Panc1 (cell line): ENCODE results near the gene PTPRA. TPM values are rescaled to one million over a fixed set of nuclear protein-coding genes. Genes with fewer than 3 reads are reported as not detected.

Experiments
- ATAC-seq: fragments of 200-7000 bp; cut with Tn5 transposase; 2 replicates; pipeline ENCODE4 v1.9.1; 2020; ENCODE audit warnings: mild to moderate bottlenecking, moderate library complexity
- BruUV-seq: library from RNA; stranded (reverse); fragments of 400-500 nt; replicated peaks from 2 replicates; lab custom pipeline; 2021; lab: Mats Ljungman, UMichigan
- CTCF ChIA-PET: fragments of 300-600 bp; sonication (Branson Sonifier 250); formaldehyde crosslinking; loops from one replicate; lab custom pipeline; 2022; ENCODE audit warnings: antibody characterized with exemption; lab: Charles Lee
- POLR2A ChIA-PET: fragments of 300-600 bp; sonication (Branson Sonifier 250); formaldehyde crosslinking; loops from one replicate; lab custom pipeline; 2022; ENCODE audit warnings: antibody characterized with exemption; lab: Charles Lee
- DNase-seq: peaks from one replicate; pipeline ENCODE4 v3.0.0-alpha.2; 2010; ENCODE audit warnings: low read depth, low spot score
- H3K27ac ChIP-seq: 2 replicates; pipeline ENCODE4 v1.5.1; 2011; ENCODE audit warnings: mild to moderate bottlenecking, low read length, inconsistent platforms
- H3K27me3 ChIP-seq: fragments of 200-500 bp; sonication (Bioruptor generic); 2 replicates; pipeline ENCODE4 v1.6.0; 2014; ENCODE audit warnings: low read length, inconsistent platforms; ENCODE audit not compliant: control insufficient read depth, insufficient read depth
- H3K36me3 ChIP-seq: fragments of 200-500 bp; sonication (Bioruptor generic); 2 replicates; pipeline ENCODE4 v1.5.1; 2014; ENCODE audit warnings: inconsistent platforms, mild to moderate bottlenecking, low read length, moderate library complexity; ENCODE audit not compliant: control insufficient read depth, insufficient read depth
- H3K4me1 ChIP-seq: 2 replicates; pipeline ENCODE4 v1.5.1; 2011; ENCODE audit warnings: inconsistent platforms, mild to moderate bottlenecking, low read length, moderate library complexity; ENCODE audit not compliant: control insufficient read depth, insufficient read depth
- H3K4me3 ChIP-seq, 2 experiments: 2 replicates each; pipeline ENCODE4 v1.5.1; 2011 to 2012; ENCODE audit warnings: low read depth in 2 of 2, low read length in 2 of 2, mild to moderate bottlenecking in 2 of 2, inconsistent platforms in 1 of 2, moderate library complexity in 1 of 2
- H3K9me3 ChIP-seq: fragments of 200-500 bp; sonication (Bioruptor generic); 2 replicates; pipeline ENCODE4 v1.5.1; 2014; ENCODE audit warnings: low read depth, mild to moderate bottlenecking, inconsistent platforms, low read length, moderate library complexity; ENCODE audit not compliant: control insufficient read depth, insufficient read depth
- POLR2AphosphoS5 ChIP-seq: IDR thresholded peaks from 2 replicates; pipeline ENCODE4 v1.6.1; 2012; ENCODE audit warnings: mild to moderate bottlenecking, low read depth, low read length, moderate library complexity
- SIN3A ChIP-seq: IDR thresholded peaks from 2 replicates; pipeline ENCODE4 v1.6.1; 2012; ENCODE audit warnings: low read depth, mild to moderate bottlenecking, low read length, moderate library complexity, borderline replicate concordance; ENCODE audit not compliant: insufficient read depth
- TCF7L2 ChIP-seq: IDR thresholded peaks from 2 replicates; pipeline ENCODE4 v1.6.1; 2011; ENCODE audit warnings: mild to moderate bottlenecking, low read depth, low read length, inconsistent platforms
- in situ Hi-C: cut with HindIII; loops from 2 replicates; pipeline ENCODE4 v1.10.0; 2016; ENCODE audit warnings: low sequenced_read_pairs, low pct_unique_long_range_greater_than_20kb
- intact Hi-C: fragments of 100-400 bp; cut with micrococcal nuclease; formaldehyde crosslinking; loops from one replicate; pipeline ENCODE4 v1.10.0; 2022; ENCODE audit not compliant: unreplicated experiment
- total RNA-seq: library from RNA; stranded (reverse); gene quantifications from one replicate; pipeline ENCODE4 v1.2.1, GENCODE V29; 2021; ENCODE audit not compliant: unreplicated experiment
- TF ChIP-seq, protein P1 (sequence below), 2 experiments: IDR thresholded peaks; 2 replicates each; pipeline ENCODE4 v1.6.1; 2011 to 2012; ENCODE audit warnings: low read depth in 2 of 2, control low read depth in 1 of 2, low read length in 1 of 2, mild to moderate bottlenecking in 1 of 2, moderate library complexity in 1 of 2; ENCODE audit not compliant: insufficient read depth in 1 of 2
- TF ChIP-seq, protein P2 (sequence below): fragments of 450-650 bp; IDR thresholded peaks from 2 replicates; pipeline ENCODE4 v1.5.1; 2017; ENCODE audit warnings: mild to moderate bottlenecking

PTPRA gene
- total RNA-seq, 1 experiment from 2014 or later = 56.6 TPM

DNA sequence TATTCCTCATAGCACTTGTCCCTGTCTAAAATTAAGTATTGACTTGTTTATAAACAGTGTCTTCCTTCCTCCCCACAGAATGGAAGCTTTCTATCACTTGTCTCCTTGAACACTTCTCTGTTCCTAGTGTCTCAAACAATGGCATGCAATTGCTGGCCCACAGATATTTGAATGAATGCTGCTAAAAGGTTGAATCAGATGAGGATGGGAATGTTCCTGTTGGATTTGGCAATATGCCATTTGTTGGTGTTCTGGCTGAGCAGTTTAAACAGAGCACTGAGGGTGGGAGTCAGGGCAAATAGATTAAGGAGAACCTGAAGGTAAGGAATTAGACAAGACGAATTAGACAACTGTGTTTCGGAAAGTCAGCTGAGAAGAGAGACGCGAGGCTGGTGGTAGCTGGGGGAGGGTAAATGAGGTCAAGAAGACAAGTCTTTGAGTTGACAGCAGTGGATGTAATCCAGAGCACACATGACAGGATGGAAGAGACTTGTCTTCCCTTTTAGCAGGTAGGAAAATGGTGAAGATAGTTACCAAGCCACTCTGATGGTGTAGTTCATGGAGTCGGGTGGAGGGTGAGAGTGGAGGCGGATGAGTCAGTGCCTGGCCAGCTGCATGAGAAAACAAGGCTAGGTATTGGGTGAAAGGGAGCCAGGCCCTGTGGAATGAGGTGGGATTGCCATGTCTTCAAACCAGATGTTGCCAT lies 111.8 kb downstream of the PTPRA start:
- Histone ChIP-seq H3K36me3 (peaks cover 3% of the 10 kb centered on the region; the same call in 1 of the 2 replicates), H3K27ac (no peak overlapping the region), H3K9me3 (no peaks in the 10 kb centered on the region), H3K27me3 (no peaks in the 10 kb centered on the region), H3K4me1 (no peaks in the 10 kb centered on the region), H3K4me3 (no peak overlapping the region)
- ChIA-PET POLR2A (no interaction called here), CTCF (no interaction called here)
- DNase-seq (no peak), ATAC-seq (no peak)
- intact Hi-C loops (no loop called here), in situ Hi-C loops (no loop called here)
- TF ChIP-seq, protein P1, sequence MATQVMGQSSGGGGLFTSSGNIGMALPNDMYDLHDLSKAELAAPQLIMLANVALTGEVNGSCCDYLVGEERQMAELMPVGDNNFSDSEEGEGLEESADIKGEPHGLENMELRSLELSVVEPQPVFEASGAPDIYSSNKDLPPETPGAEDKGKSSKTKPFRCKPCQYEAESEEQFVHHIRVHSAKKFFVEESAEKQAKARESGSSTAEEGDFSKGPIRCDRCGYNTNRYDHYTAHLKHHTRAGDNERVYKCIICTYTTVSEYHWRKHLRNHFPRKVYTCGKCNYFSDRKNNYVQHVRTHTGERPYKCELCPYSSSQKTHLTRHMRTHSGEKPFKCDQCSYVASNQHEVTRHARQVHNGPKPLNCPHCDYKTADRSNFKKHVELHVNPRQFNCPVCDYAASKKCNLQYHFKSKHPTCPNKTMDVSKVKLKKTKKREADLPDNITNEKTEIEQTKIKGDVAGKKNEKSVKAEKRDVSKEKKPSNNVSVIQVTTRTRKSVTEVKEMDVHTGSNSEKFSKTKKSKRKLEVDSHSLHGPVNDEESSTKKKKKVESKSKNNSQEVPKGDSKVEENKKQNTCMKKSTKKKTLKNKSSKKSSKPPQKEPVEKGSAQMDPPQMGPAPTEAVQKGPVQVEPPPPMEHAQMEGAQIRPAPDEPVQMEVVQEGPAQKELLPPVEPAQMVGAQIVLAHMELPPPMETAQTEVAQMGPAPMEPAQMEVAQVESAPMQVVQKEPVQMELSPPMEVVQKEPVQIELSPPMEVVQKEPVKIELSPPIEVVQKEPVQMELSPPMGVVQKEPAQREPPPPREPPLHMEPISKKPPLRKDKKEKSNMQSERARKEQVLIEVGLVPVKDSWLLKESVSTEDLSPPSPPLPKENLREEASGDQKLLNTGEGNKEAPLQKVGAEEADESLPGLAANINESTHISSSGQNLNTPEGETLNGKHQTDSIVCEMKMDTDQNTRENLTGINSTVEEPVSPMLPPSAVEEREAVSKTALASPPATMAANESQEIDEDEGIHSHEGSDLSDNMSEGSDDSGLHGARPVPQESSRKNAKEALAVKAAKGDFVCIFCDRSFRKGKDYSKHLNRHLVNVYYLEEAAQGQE (IDR thresholded peaks at IDR 0.05; ENCODE audit: insufficient read depth in 1 of 2, low read depth in 2 of 2, low read length in 1 of 2) = no peak
- TF ChIP-seq POLR2AphosphoS5 = no peak
- no peak for TF ChIP-seq TCF7L2
- no peak for TF ChIP-seq SIN3A
- TF ChIP-seq, protein P2, sequence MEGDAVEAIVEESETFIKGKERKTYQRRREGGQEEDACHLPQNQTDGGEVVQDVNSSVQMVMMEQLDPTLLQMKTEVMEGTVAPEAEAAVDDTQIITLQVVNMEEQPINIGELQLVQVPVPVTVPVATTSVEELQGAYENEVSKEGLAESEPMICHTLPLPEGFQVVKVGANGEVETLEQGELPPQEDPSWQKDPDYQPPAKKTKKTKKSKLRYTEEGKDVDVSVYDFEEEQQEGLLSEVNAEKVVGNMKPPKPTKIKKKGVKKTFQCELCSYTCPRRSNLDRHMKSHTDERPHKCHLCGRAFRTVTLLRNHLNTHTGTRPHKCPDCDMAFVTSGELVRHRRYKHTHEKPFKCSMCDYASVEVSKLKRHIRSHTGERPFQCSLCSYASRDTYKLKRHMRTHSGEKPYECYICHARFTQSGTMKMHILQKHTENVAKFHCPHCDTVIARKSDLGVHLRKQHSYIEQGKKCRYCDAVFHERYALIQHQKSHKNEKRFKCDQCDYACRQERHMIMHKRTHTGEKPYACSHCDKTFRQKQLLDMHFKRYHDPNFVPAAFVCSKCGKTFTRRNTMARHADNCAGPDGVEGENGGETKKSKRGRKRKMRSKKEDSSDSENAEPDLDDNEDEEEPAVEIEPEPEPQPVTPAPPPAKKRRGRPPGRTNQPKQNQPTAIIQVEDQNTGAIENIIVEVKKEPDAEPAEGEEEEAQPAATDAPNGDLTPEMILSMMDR = no peak
- no TSS peak for BruUV-seq

DNA sequence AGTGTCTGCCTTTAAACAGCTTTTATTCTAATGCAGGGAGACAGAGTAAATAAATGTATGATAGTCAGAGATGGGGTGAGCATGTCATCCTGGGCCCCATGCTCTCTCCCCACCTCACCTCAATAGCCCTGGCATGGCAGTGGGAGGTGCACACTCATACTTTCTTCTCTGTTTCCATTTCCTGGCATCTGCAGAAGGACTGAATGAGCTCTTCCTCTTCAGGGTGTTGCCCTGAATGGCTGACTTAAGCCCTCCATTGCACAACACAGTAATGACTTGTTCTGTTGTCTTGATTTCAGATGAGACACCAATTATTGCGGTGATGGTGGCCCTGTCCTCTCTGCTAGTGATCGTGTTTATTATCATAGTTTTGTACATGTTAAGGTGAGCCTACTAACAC lies 113.2 kb downstream of the PTPRA start:
- DNase-seq (no peak), ATAC-seq (no peak)
- BruUV-seq = no TSS peak
- no peaks in the 10 kb centered on the region for H3K9me3 ChIP-seq
- ChIA-PET POLR2A (no interaction called here), CTCF (no interaction called here)
- in situ Hi-C loops (no loop called here), intact Hi-C loops (no loop called here)
- peaks cover 3% of the 10 kb centered on the region; the same call in 1 of the 2 replicates for H3K36me3 ChIP-seq
- H3K4me3 ChIP-seq = no peak overlapping the region
- TF ChIP-seq POLR2AphosphoS5 (no peak), TCF7L2 (no peak), SIN3A (no peak)
- TF ChIP-seq, protein P2 = no peak
- TF ChIP-seq, protein P1 (IDR thresholded peaks at IDR 0.05; ENCODE audit: insufficient read depth in 1 of 2, low read depth in 2 of 2, low read length in 1 of 2) = no peak
- no peak overlapping the region for H3K27ac ChIP-seq
- no peaks in the 10 kb centered on the region for H3K4me1 ChIP-seq
- no peaks in the 10 kb centered on the region for H3K27me3 ChIP-seq
